ENCODE measurements around the gene KLK4. TPM values are rescaled to one million over a fixed set of nuclear protein-coding genes. Genes with fewer than 3 reads are reported as not detected.

The KLK4 gene
- polyA plus RNA-seq, 1 of the 3 experiments (the other 2 are of a cell fraction) = not detected

GRCh38 chr19:50949861-50950260 lies 38.7 kb upstream of the KLK4 start:
- no peak overlapping the region for H3K27ac ChIP-seq (ENCODE audit: low read depth in 2 of 2, low read length in 1 of 2)
- ChIA-PET CTCF (no interaction called here), POLR2A (no interaction called here)
- DNase-seq = no peak
- no peak overlapping the region for H3K4me3 ChIP-seq (ENCODE audit: low read depth in 2 of 2, low read length in 1 of 2)
- 36% methylated on average over 13 of the region's 19 CpGs for WGBS (ENCODE audit: low lambda C conversion rate)
- no peaks in the 10 kb centered on the region for H3K79me2 ChIP-seq (ENCODE audit: insufficient read depth)
- no peak overlapping the region for H3K4me2 ChIP-seq
- H3K4me1 ChIP-seq (ENCODE audit: control insufficient read depth in 1 of 2, insufficient read depth in 2 of 2, low read depth in 1 of 2, low read length in 1 of 2) = no peaks in the 10 kb centered on the region
- TF ChIP-seq NFIC (IDR thresholded peaks at IDR 0.05; ENCODE audit: borderline replicate concordance) = no peak
- TF ChIP-seq, protein P1, sequence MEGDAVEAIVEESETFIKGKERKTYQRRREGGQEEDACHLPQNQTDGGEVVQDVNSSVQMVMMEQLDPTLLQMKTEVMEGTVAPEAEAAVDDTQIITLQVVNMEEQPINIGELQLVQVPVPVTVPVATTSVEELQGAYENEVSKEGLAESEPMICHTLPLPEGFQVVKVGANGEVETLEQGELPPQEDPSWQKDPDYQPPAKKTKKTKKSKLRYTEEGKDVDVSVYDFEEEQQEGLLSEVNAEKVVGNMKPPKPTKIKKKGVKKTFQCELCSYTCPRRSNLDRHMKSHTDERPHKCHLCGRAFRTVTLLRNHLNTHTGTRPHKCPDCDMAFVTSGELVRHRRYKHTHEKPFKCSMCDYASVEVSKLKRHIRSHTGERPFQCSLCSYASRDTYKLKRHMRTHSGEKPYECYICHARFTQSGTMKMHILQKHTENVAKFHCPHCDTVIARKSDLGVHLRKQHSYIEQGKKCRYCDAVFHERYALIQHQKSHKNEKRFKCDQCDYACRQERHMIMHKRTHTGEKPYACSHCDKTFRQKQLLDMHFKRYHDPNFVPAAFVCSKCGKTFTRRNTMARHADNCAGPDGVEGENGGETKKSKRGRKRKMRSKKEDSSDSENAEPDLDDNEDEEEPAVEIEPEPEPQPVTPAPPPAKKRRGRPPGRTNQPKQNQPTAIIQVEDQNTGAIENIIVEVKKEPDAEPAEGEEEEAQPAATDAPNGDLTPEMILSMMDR (IDR thresholded peaks at IDR 0.05) = no peak
- no peak for TF ChIP-seq REST (IDR thresholded peaks at IDR 0.05; ENCODE audit: low read depth, low read length)
- TF ChIP-seq MAX (IDR thresholded peaks at IDR 0.05; ENCODE audit: low read depth) = no peak
- no peak for TF ChIP-seq TAF1 (IDR thresholded peaks at IDR 0.05; ENCODE audit: borderline replicate concordance, low read depth, low read length)
- no peak for TF ChIP-seq TEAD4 (IDR thresholded peaks at IDR 0.05; ENCODE audit: borderline replicate concordance, insufficient read depth)
- no peak for TF ChIP-seq RCOR1 (IDR thresholded peaks at IDR 0.05; ENCODE audit: low read length)
- no peak for TF ChIP-seq EZH2phosphoT487 (IDR thresholded peaks at IDR 0.05; ENCODE audit: borderline replicate concordance, low read depth)
- TF ChIP-seq, protein P2, sequence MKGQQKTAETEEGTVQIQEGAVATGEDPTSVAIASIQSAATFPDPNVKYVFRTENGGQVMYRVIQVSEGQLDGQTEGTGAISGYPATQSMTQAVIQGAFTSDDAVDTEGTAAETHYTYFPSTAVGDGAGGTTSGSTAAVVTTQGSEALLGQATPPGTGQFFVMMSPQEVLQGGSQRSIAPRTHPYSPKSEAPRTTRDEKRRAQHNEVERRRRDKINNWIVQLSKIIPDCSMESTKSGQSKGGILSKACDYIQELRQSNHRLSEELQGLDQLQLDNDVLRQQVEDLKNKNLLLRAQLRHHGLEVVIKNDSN (IDR thresholded peaks at IDR 0.05; ENCODE audit: borderline replicate concordance, low read depth) = no peak
- no peak for TF ChIP-seq GABPA (IDR thresholded peaks at IDR 0.05; ENCODE audit: low read depth)
- TF ChIP-seq RAD21 (IDR thresholded peaks at IDR 0.05; ENCODE audit: low read length) = no peak
- no peak for TF ChIP-seq MXI1 (IDR thresholded peaks at IDR 0.05; ENCODE audit: low read depth, low read length)
- no peak for TF ChIP-seq SMC3 (IDR thresholded peaks at IDR 0.05; ENCODE audit: low read depth, low read length)
- TF ChIP-seq RFX5 (IDR thresholded peaks at IDR 0.05; ENCODE audit: low read length) = no peak
- no peak for TF ChIP-seq FOXJ3 (CRISPR knock-in tag; IDR thresholded peaks at IDR 0.05)
- TF ChIP-seq NRF1 (IDR thresholded peaks at IDR 0.05; ENCODE audit: low read depth, low read length) = no peak
- TF ChIP-seq TCF12 (IDR thresholded peaks at IDR 0.05) = no peak
- no peak for TF ChIP-seq FOSL2 (IDR thresholded peaks at IDR 0.05; ENCODE audit: borderline replicate concordance, low read depth)
- no peak for TF ChIP-seq EP300 (IDR thresholded peaks at IDR 0.05; ENCODE audit: borderline replicate concordance in 1 of 2, low read depth in 1 of 2, low read length in 1 of 2)
- TF ChIP-seq SIN3A (IDR thresholded peaks at IDR 0.05; ENCODE audit: borderline replicate concordance, low read depth, low read length) = no peak
- no peaks in the 10 kb centered on the region for H3K9me3 ChIP-seq
- H4K20me1 ChIP-seq (ENCODE audit: insufficient read depth) = no peaks in the 10 kb centered on the region
- no peak overlapping the region for H3K9ac ChIP-seq
- no peak overlapping the region for H2AFZ ChIP-seq (ENCODE audit: low read depth)
- H3K9me2 ChIP-seq = no peaks in the 10 kb centered on the region
- H3K36me3 ChIP-seq (replicated peaks in 1 of 2; ENCODE audit: control insufficient read depth in 1 of 2, insufficient read depth in 2 of 2, low read length in 1 of 2) = no peaks in the 10 kb centered on the region
- no peaks in the 10 kb centered on the region for H3F3A ChIP-seq (replicated peaks; ENCODE audit: insufficient read depth)
- peaks cover 46% of the 10 kb centered on the region; the same call in 1 of the 2 replicates for H3K27me3 ChIP-seq (ENCODE audit: insufficient read depth)

All from SK-N-SH (cell line).